Gastroesophageal sphincter (tissue), 4 donors: ENCODE measurements around the gene NR1I2. TPM values are rescaled to one million over a fixed set of nuclear protein-coding genes. Genes with fewer than 3 reads are reported as not detected.

Experiments used
- ATAC-seq: fragments of 150-250 bp; one replicate; pipeline ENCODE4 v1.9.1; 2016; ENCODE audit warnings: mild to moderate bottlenecking, moderate library complexity
- H3K27ac ChIP-seq, 4 donors: fragments of 200-600 bp; sonication (generic) in 3 of 4; 1 replicate in 3 of 4; 2 replicates in 1 of 4; pipeline ENCODE4 v1.5.1; 2016 to 2019
- H3K27me3 ChIP-seq: fragments of 200-600 bp; sonication (generic); one replicate; pipeline ENCODE4 v1.5.1; 2019
- H3K36me3 ChIP-seq, 2 donors: fragments of 200-600 bp; sonication (generic); one replicate each; pipeline ENCODE4 v1.5.1; 2019; ENCODE audit warnings: control low read depth in 1 of 2
- H3K4me1 ChIP-seq, 3 donors: fragments of 200-600 bp; sonication (generic); 1 replicate in 2 of 3; 2 replicates in 1 of 3; pipeline ENCODE4 v1.5.1; 2016 to 2019; ENCODE audit warnings: control low read depth in 2 of 3
- H3K4me3 ChIP-seq, 2 donors: fragments of 200-600 bp; sonication (generic); one replicate each; pipeline ENCODE4 v1.5.1; 2019; ENCODE audit warnings: mild to moderate bottlenecking in 1 of 2, moderate library complexity in 1 of 2
- H3K9me3 ChIP-seq, 3 donors: fragments of 200-600 bp; sonication (generic); one replicate each; pipeline ENCODE4 v1.5.1; 2017 to 2019; ENCODE audit warnings: control low read depth in 2 of 3
- CTCF ChIP-seq, 4 experiments: fragments of 200-600 bp in 2 of 4; fragments of 450-650 bp in 2 of 4; sonication (generic) in 1 of 4; IDR thresholded peaks; one replicate each; pipeline ENCODE4 v1.5.1; 2017 to 2019; ENCODE audit warnings: antibody characterized with exemption in 4 of 4, mild to moderate bottlenecking in 2 of 4, moderate library complexity in 2 of 4
- EP300 ChIP-seq: sonication (generic); formaldehyde crosslinking; IDR thresholded peaks from one replicate; pipeline ENCODE4 v1.6.1; 2017; ENCODE audit warnings: antibody characterized with exemption, mild to moderate bottlenecking
- POLR2A ChIP-seq, 2 donors: fragments of 450-650 bp; IDR thresholded peaks; one replicate each; pipeline ENCODE4 v1.6.1; 2017; ENCODE audit warnings: antibody characterized with exemption in 2 of 2, mild to moderate bottlenecking in 2 of 2, moderate library complexity in 1 of 2
- POLR2AphosphoS5 ChIP-seq: sonication (generic); formaldehyde crosslinking; IDR thresholded peaks from one replicate; pipeline ENCODE4 v1.6.1; 2017; ENCODE audit warnings: antibody characterized with exemption
- WGBS, 2 donors: methylation state at CpG; one replicate each; pipeline ENCODE4 v1.1.5; 2018; ENCODE audit warnings: low coverage in 1 of 2; 5-methylcytosine and 5-hydroxymethylcytosine counted together
- total RNA-seq, 4 donors: library from RNA; depleted of rRNA; stranded (reverse); fragments of >200 nt; gene quantifications; one replicate each; pipeline ENCODE4 v1.1.0, GENCODE V29; 2016

Gene NR1I2
- total RNA-seq, 4 donors from 2014 or later, result not detected

- 91 to 92% methylated on average over 2 of the region's 2 CpGs for WGBS, 2 donors
- no peaks in the 10 kb centered on the region for H3K27me3 ChIP-seq
- H3K36me3 ChIP-seq, result peaks cover 0 to 53% of the 10 kb centered on the region in 2 donors
- no peak for ATAC-seq
- H3K27ac ChIP-seq, result no peak overlapping the region
- H3K9me3 ChIP-seq, result no peaks in the 10 kb centered on the region
- no peaks in the 10 kb centered on the region for H3K4me1 ChIP-seq
- TF ChIP-seq POLR2A (IDR thresholded peaks at IDR 0.05) (no peak), EP300 (no peak), CTCF (IDR thresholded peaks at IDR 0.05) (no peak), POLR2AphosphoS5 (no peak)
- H3K4me3 ChIP-seq, result no peak overlapping the region
Measured at GRCh38 chr3:119861681-119862080, 79.8 kb downstream of the NR1I2 start.

GRCh38 chr3:119862616-119863015 lies 80.7 kb downstream of the NR1I2 start:
- no peak overlapping the region for H3K27ac ChIP-seq
- peaks cover 0 to 49% of the 10 kb centered on the region in 2 donors for H3K36me3 ChIP-seq
- no peak overlapping the region for H3K4me3 ChIP-seq
- no peaks in the 10 kb centered on the region for H3K9me3 ChIP-seq
- no peaks in the 10 kb centered on the region for H3K4me1 ChIP-seq
- TF ChIP-seq POLR2AphosphoS5 (no peak), POLR2A (IDR thresholded peaks at IDR 0.05) (no peak), EP300 (no peak), CTCF (IDR thresholded peaks at IDR 0.05) (no peak)
- H3K27me3 ChIP-seq, result no peaks in the 10 kb centered on the region
- WGBS, 2 donors, result 86 to 96% methylated on average over 1 to 2 of the region's 2 CpGs
- ATAC-seq, result no peak

GRCh38 chr3:119864476-119864875 lies 82.6 kb downstream of the NR1I2 start:
- H3K9me3 ChIP-seq, result no peaks in the 10 kb centered on the region
- H3K4me3 ChIP-seq, result no peak overlapping the region
- H3K27ac ChIP-seq, result no peak overlapping the region
- no peaks in the 10 kb centered on the region for H3K4me1 ChIP-seq
- 81 to 87% methylated on average over 7 of the region's 7 CpGs for WGBS, 2 donors
- no peaks in the 10 kb centered on the region for H3K27me3 ChIP-seq
- no peak for ATAC-seq
- TF ChIP-seq CTCF (IDR thresholded peaks at IDR 0.05) (no peak), EP300 (no peak), POLR2A (IDR thresholded peaks at IDR 0.05) (no peak), POLR2AphosphoS5 (no peak)
- H3K36me3 ChIP-seq, result peaks cover 0 to 35% of the 10 kb centered on the region in 2 donors

Other genes starting within 250 kb of the NR1I2 start
- under 1 TPM in 1 of 4 donors, not detected in 3; 0.58 TPM for gene CD80, start 222.5 kb upstream of the NR1I2 start, total RNA-seq
- 10 to 100 TPM; 10.2 to 23.1 (median 15.0) TPM for gene ADPRH, start 202.6 kb upstream of the NR1I2 start, total RNA-seq
- gene PLA1A, start 184.2 kb upstream of the NR1I2 start, total RNA-seq, result 1 to 10 TPM in 3 of 4 donors, under 1 TPM in 1; 0.50 to 1.8 (median 1.4) TPM
- gene POPDC2, start 121.5 kb upstream of the NR1I2 start, total RNA-seq, result 10 to 100 TPM; 19.7 to 98.2 (median 67.6) TPM
- gene COX17, start 104.7 kb upstream of the NR1I2 start, total RNA-seq, result 10 to 100 TPM; 31.9 to 84.8 (median 62.7) TPM
- 1 to 10 TPM; 2.6 to 7.8 (median 4.1) TPM for gene CFAP91, start 79.1 kb upstream of the NR1I2 start, total RNA-seq